C4-2B (cell line): ENCODE results near the gene CDC42BPB.

Experiments
- ZFX ChIP-seq: fragments of 450-650 bp; IDR thresholded peaks from 2 replicates; pipeline ENCODE4 v1.6.1; 2017
- TF ChIP-seq, protein P1 (sequence below): fragments of 450-650 bp; conservative IDR thresholded peaks from 2 replicates; pipeline ENCODE4 v1.5.1; 2017; ENCODE audit warnings: mild to moderate bottlenecking

DNA sequence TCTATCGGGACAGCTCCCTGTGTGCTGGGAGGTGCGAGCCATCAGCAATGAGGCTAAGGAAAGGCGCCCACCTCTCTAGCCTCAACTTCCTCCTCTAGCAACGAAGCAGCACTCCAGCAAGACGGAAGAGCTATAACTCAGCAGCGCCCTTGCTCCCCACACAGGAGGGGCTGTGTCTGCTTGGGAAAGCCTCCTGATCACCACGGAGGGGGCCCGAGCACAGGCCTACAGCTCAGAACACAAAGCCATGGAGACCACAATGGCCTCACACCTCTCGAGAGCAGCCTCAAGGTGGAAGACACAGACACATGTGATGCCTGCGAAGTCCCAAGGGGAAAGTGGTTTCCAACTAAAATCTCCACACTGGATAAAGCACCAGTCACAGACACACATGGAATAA is 60.4 kb downstream of the CDC42BPB start:
- TF ChIP-seq, protein P1, sequence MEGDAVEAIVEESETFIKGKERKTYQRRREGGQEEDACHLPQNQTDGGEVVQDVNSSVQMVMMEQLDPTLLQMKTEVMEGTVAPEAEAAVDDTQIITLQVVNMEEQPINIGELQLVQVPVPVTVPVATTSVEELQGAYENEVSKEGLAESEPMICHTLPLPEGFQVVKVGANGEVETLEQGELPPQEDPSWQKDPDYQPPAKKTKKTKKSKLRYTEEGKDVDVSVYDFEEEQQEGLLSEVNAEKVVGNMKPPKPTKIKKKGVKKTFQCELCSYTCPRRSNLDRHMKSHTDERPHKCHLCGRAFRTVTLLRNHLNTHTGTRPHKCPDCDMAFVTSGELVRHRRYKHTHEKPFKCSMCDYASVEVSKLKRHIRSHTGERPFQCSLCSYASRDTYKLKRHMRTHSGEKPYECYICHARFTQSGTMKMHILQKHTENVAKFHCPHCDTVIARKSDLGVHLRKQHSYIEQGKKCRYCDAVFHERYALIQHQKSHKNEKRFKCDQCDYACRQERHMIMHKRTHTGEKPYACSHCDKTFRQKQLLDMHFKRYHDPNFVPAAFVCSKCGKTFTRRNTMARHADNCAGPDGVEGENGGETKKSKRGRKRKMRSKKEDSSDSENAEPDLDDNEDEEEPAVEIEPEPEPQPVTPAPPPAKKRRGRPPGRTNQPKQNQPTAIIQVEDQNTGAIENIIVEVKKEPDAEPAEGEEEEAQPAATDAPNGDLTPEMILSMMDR, result no peak
- no peak for TF ChIP-seq ZFX
